Neural crest cell (in vitro differentiated cells): ENCODE measurements around the gene WAC. TPM values are rescaled to one million over a fixed set of nuclear protein-coding genes. Genes with fewer than 3 reads are reported as not detected.
"Not testable (repeated sequence)": the region's sequence is repeated elsewhere in the genome, so short reads cannot be mapped to it uniquely, and the experiment has no call there.

Experiments used
- DNase-seq: peaks from one replicate; pipeline ENCODE4 v3.0.0; 2021; ENCODE audit warnings: low read depth, mixed read lengths, low spot score
- H3K27ac Mint-ChIP-seq: one replicate; pipeline ENCODE4 v1.8.0; 2021; ENCODE audit warnings: mild to moderate bottlenecking, mixed read lengths; ENCODE audit not compliant: unreplicated experiment
- H3K27me3 Mint-ChIP-seq: 2 replicates; pipeline ENCODE4 v1.8.0; 2021; ENCODE audit warnings: low read depth, mild to moderate bottlenecking, mixed read lengths
- H3K36me3 Mint-ChIP-seq: 2 replicates; pipeline ENCODE4 v1.8.0; 2021; ENCODE audit warnings: low read depth, mild to moderate bottlenecking, mixed read lengths
- H3K4me1 Mint-ChIP-seq: 2 replicates; pipeline ENCODE4 v1.8.0; 2021; ENCODE audit warnings: mixed read lengths
- H3K4me3 Mint-ChIP-seq: one replicate; pipeline ENCODE4 v1.8.0; 2021; ENCODE audit warnings: mild to moderate bottlenecking, mixed read lengths
- H3K9me3 Mint-ChIP-seq: 2 replicates; pipeline ENCODE4 v1.8.0; 2021; ENCODE audit warnings: mixed read lengths
- CTCF ChIP-seq: fragments of 200-600 bp; sonication (generic); conservative IDR thresholded peaks from 2 replicates; pipeline ENCODE4 v1.5.0; 2021; ENCODE audit warnings: antibody characterized with exemption, mild to moderate bottlenecking
- total RNA-seq: library from RNA; stranded (reverse); gene quantifications from 2 replicates; pipeline ENCODE4 v1.2.1, GENCODE V29; 2021

Gene WAC
- total RNA-seq, 1 donor from 2014 or later = 123 TPM

GRCh38 chr10:28569506-28570159 lies 36.7 kb downstream of the WAC start:
- no peaks in the 10 kb centered on the region for H3K36me3 Mint-ChIP-seq
- TF ChIP-seq CTCF = no peak
- no peak overlapping the region for H3K4me3 Mint-ChIP-seq
- DNase-seq = no peak
- peaks cover 43% of the 10 kb centered on the region for H3K4me1 Mint-ChIP-seq
- no peak overlapping the region for H3K27ac Mint-ChIP-seq
- no peaks in the 10 kb centered on the region for H3K9me3 Mint-ChIP-seq
- H3K27me3 Mint-ChIP-seq = no peaks in the 10 kb centered on the region

- no peak overlapping the region for H3K4me3 Mint-ChIP-seq
Observed at GRCh38 chr10:28570598-28570997, 37.7 kb downstream of the WAC start.

GRCh38 chr10:28571265-28571664 lies 38.3 kb downstream of the WAC start:
- no peak for DNase-seq
- Mint-ChIP-seq H3K36me3 (no peaks in the 10 kb centered on the region), H3K4me3 (no peak overlapping the region), H3K9me3 (no peaks in the 10 kb centered on the region), H3K27me3 (no peaks in the 10 kb centered on the region), H3K4me1 (peaks cover 41% of the 10 kb centered on the region), H3K27ac (no peak overlapping the region)
- TF ChIP-seq CTCF = no peak

More at GRCh38 chr10:28570598-28570997, 37.7 kb downstream of the WAC start:
- Mint-ChIP-seq H3K4me1 (peaks cover 45% of the 10 kb centered on the region), H3K27ac (no peak overlapping the region), H3K9me3 (no peaks in the 10 kb centered on the region), H3K27me3 (no peaks in the 10 kb centered on the region), H3K36me3 (no peaks in the 10 kb centered on the region)
- no peak for DNase-seq
- TF ChIP-seq CTCF = no peak

- H3K4me1 Mint-ChIP-seq = peaks cover 32% of the 10 kb centered on the region
- not testable (repeated sequence) for H3K4me3 Mint-ChIP-seq
Observed at GRCh38 chr10:28574214-28574613, 41.3 kb downstream of the WAC start.

GRCh38 chr10:28575852-28576251 lies 42.9 kb downstream of the WAC start:
- Mint-ChIP-seq H3K27ac (no peak overlapping the region), H3K4me1 (peaks cover 23% of the 10 kb centered on the region), H3K36me3 (no peaks in the 10 kb centered on the region), H3K27me3 (no peaks in the 10 kb centered on the region), H3K9me3 (no peaks in the 10 kb centered on the region), H3K4me3 (no peak overlapping the region)
- no peak for DNase-seq
- TF ChIP-seq CTCF = no peak

More at GRCh38 chr10:28574214-28574613, 41.3 kb downstream of the WAC start:
- not testable (repeated sequence) for H3K36me3 Mint-ChIP-seq, DNase-seq, H3K9me3 Mint-ChIP-seq, H3K27ac Mint-ChIP-seq, H3K27me3 Mint-ChIP-seq

GRCh38 chr10:28577506-28577905 lies 44.6 kb downstream of the WAC start:
- Mint-ChIP-seq H3K4me1 (peaks cover 19% of the 10 kb centered on the region), H3K9me3 (no peaks in the 10 kb centered on the region), H3K4me3 (no peak overlapping the region), H3K36me3 (peaks cover 4% of the 10 kb centered on the region), H3K27me3 (no peaks in the 10 kb centered on the region), H3K27ac (no peak overlapping the region)
- no peak for TF ChIP-seq CTCF
- no peak for DNase-seq
